ENCODE results near the gene CAPZA2. TPM values are rescaled to one million over a fixed set of nuclear protein-coding genes. Genes with fewer than 3 reads are reported as not detected.
A peak's percentile ranks its signal among the peaks of the same experiment; 100 is the strongest.

Gene CAPZA2
- total and polyA plus RNA-seq, 9 of the 15 experiments (the other 6 are each of a cell fraction or from before 2014, with no cell fraction given) = 67.0 to 524 (median 176) TPM

DNA sequence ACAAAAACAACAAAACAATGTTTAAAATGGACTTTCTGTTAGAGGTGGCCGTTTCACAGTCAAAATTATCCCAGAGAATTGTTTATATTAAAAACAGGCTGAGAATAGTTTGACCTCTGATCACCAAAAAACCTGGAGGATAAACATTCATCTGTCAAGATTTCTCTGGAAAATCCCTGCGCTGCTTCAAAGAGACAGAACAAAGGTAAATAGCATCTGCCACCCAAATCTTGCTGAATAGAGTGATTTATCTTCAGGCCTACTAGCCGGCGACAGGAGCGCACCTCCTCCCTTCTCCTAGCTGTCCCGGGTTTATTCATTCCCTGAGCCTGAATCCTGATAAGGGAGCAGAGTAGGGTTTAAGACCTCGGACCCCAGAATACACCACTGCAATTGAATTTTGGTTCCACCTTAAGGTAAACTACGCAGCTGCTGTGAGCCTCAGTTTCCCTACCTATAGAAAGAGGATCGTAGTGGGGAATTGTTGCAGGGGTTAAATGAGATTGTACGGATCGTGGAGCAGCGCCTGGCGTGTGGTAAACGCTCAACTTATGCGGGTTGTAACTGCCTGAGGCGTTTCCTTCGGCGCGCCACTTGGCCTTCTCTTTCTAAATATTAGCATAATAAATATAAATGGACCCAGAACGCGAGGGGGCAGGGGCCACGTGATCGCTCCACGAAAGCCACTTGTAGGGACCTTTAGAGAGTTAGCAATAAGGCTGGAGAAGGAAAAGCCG lies 90.4 kb downstream of the CAPZA2 start (continued):
- 0 out of 2 replicates have a peak, but pooled peaks have one; percentile 3 for TF ChIP-seq MTA2 (IDR thresholded peaks at IDR 0.05; ENCODE audit: low read depth)
- TF ChIP-seq, protein P1, sequence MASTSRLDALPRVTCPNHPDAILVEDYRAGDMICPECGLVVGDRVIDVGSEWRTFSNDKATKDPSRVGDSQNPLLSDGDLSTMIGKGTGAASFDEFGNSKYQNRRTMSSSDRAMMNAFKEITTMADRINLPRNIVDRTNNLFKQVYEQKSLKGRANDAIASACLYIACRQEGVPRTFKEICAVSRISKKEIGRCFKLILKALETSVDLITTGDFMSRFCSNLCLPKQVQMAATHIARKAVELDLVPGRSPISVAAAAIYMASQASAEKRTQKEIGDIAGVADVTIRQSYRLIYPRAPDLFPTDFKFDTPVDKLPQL (IDR thresholded peaks at IDR 0.05; ENCODE audit: extremely low read depth, insufficient read length) = no peak
- TF ChIP-seq, protein P2, sequence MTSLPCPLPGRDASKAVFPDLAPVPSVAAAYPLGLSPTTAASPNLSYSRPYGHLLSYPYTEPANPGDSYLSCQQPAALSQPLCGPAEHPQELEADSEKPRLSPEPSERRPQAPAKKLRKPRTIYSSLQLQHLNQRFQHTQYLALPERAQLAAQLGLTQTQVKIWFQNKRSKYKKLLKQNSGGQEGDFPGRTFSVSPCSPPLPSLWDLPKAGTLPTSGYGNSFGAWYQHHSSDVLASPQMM (CRISPR knock-in tag; IDR thresholded peaks at IDR 0.05) = no peak
- TF ChIP-seq, protein P3, sequence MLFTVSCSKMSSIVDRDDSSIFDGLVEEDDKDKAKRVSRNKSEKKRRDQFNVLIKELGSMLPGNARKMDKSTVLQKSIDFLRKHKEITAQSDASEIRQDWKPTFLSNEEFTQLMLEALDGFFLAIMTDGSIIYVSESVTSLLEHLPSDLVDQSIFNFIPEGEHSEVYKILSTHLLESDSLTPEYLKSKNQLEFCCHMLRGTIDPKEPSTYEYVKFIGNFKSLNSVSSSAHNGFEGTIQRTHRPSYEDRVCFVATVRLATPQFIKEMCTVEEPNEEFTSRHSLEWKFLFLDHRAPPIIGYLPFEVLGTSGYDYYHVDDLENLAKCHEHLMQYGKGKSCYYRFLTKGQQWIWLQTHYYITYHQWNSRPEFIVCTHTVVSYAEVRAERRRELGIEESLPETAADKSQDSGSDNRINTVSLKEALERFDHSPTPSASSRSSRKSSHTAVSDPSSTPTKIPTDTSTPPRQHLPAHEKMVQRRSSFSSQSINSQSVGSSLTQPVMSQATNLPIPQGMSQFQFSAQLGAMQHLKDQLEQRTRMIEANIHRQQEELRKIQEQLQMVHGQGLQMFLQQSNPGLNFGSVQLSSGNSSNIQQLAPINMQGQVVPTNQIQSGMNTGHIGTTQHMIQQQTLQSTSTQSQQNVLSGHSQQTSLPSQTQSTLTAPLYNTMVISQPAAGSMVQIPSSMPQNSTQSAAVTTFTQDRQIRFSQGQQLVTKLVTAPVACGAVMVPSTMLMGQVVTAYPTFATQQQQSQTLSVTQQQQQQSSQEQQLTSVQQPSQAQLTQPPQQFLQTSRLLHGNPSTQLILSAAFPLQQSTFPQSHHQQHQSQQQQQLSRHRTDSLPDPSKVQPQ (CRISPR knock-in tag; IDR thresholded peaks at IDR 0.05; ENCODE audit: borderline replicate concordance) = no peak
- no peak for TF ChIP-seq ZNF699 (CRISPR knock-in tag; IDR thresholded peaks at IDR 0.05; ENCODE audit: insufficient replicate concordance)
- TF ChIP-seq, protein P4, sequence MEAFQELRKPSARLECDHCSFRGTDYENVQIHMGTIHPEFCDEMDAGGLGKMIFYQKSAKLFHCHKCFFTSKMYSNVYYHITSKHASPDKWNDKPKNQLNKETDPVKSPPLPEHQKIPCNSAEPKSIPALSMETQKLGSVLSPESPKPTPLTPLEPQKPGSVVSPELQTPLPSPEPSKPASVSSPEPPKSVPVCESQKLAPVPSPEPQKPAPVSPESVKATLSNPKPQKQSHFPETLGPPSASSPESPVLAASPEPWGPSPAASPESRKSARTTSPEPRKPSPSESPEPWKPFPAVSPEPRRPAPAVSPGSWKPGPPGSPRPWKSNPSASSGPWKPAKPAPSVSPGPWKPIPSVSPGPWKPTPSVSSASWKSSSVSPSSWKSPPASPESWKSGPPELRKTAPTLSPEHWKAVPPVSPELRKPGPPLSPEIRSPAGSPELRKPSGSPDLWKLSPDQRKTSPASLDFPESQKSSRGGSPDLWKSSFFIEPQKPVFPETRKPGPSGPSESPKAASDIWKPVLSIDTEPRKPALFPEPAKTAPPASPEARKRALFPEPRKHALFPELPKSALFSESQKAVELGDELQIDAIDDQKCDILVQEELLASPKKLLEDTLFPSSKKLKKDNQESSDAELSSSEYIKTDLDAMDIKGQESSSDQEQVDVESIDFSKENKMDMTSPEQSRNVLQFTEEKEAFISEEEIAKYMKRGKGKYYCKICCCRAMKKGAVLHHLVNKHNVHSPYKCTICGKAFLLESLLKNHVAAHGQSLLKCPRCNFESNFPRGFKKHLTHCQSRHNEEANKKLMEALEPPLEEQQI (IDR thresholded peaks at IDR 0.05) = no peak
- TF ChIP-seq, protein P5, sequence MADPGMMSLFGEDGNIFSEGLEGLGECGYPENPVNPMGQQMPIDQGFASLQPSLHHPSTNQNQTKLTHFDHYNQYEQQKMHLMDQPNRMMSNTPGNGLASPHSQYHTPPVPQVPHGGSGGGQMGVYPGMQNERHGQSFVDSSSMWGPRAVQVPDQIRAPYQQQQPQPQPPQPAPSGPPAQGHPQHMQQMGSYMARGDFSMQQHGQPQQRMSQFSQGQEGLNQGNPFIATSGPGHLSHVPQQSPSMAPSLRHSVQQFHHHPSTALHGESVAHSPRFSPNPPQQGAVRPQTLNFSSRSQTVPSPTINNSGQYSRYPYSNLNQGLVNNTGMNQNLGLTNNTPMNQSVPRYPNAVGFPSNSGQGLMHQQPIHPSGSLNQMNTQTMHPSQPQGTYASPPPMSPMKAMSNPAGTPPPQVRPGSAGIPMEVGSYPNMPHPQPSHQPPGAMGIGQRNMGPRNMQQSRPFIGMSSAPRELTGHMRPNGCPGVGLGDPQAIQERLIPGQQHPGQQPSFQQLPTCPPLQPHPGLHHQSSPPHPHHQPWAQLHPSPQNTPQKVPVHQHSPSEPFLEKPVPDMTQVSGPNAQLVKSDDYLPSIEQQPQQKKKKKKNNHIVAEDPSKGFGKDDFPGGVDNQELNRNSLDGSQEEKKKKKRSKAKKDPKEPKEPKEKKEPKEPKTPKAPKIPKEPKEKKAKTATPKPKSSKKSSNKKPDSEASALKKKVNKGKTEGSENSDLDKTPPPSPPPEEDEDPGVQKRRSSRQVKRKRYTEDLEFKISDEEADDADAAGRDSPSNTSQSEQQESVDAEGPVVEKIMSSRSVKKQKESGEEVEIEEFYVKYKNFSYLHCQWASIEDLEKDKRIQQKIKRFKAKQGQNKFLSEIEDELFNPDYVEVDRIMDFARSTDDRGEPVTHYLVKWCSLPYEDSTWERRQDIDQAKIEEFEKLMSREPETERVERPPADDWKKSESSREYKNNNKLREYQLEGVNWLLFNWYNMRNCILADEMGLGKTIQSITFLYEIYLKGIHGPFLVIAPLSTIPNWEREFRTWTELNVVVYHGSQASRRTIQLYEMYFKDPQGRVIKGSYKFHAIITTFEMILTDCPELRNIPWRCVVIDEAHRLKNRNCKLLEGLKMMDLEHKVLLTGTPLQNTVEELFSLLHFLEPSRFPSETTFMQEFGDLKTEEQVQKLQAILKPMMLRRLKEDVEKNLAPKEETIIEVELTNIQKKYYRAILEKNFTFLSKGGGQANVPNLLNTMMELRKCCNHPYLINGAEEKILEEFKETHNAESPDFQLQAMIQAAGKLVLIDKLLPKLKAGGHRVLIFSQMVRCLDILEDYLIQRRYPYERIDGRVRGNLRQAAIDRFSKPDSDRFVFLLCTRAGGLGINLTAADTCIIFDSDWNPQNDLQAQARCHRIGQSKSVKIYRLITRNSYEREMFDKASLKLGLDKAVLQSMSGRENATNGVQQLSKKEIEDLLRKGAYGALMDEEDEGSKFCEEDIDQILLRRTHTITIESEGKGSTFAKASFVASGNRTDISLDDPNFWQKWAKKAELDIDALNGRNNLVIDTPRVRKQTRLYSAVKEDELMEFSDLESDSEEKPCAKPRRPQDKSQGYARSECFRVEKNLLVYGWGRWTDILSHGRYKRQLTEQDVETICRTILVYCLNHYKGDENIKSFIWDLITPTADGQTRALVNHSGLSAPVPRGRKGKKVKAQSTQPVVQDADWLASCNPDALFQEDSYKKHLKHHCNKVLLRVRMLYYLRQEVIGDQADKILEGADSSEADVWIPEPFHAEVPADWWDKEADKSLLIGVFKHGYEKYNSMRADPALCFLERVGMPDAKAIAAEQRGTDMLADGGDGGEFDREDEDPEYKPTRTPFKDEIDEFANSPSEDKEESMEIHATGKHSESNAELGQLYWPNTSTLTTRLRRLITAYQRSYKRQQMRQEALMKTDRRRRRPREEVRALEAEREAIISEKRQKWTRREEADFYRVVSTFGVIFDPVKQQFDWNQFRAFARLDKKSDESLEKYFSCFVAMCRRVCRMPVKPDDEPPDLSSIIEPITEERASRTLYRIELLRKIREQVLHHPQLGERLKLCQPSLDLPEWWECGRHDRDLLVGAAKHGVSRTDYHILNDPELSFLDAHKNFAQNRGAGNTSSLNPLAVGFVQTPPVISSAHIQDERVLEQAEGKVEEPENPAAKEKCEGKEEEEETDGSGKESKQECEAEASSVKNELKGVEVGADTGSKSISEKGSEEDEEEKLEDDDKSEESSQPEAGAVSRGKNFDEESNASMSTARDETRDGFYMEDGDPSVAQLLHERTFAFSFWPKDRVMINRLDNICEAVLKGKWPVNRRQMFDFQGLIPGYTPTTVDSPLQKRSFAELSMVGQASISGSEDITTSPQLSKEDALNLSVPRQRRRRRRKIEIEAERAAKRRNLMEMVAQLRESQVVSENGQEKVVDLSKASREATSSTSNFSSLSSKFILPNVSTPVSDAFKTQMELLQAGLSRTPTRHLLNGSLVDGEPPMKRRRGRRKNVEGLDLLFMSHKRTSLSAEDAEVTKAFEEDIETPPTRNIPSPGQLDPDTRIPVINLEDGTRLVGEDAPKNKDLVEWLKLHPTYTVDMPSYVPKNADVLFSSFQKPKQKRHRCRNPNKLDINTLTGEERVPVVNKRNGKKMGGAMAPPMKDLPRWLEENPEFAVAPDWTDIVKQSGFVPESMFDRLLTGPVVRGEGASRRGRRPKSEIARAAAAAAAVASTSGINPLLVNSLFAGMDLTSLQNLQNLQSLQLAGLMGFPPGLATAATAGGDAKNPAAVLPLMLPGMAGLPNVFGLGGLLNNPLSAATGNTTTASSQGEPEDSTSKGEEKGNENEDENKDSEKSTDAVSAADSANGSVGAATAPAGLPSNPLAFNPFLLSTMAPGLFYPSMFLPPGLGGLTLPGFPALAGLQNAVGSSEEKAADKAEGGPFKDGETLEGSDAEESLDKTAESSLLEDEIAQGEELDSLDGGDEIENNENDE (IDR thresholded peaks at IDR 0.05; ENCODE audit: low read depth, low read length) = no peak

All from K562 (cell line).